ENCODE data around the gene TCEAL4.

DNA sequence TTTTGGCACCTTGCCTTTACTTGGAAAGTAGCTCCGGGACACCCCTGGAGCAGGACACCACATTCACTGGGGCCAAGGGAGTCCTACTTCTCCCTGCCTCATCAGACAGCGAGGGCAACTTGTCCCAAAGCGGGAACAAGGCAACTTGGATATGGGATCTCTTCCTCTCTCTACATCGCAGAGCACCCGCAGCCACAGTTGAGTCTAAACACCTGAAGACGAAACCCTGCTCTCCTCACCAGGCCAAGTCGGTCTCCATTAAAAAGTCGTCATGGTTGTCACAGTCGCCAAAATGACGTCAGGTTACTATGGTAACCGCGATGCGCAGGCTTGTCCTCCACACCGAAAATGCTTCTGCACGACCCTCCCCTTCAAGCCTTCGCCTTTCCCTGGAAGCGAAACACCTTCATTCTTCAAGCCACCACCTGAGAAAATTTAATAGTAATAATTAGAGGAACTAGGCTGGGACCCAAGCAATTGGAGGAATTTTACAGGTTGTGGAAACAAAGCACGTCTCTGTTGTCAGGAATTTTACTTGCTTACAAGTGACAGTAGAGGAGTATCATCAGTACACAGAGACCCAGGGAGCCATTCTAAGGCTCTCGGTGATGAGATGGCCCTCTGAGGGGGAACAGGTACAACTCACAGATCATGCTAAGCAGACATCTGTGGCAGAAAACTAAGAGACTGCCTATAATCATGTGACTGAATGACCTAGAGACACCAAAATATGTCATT is 30.5 kb upstream of the TCEAL4 start:
- TF ChIP-seq POLR2AphosphoS5 (IDR thresholded peaks at IDR 0.05; ENCODE audit: insufficient read depth in 1 of 2, low read depth in 1 of 2): no peak
- TF ChIP-seq, protein P1, sequence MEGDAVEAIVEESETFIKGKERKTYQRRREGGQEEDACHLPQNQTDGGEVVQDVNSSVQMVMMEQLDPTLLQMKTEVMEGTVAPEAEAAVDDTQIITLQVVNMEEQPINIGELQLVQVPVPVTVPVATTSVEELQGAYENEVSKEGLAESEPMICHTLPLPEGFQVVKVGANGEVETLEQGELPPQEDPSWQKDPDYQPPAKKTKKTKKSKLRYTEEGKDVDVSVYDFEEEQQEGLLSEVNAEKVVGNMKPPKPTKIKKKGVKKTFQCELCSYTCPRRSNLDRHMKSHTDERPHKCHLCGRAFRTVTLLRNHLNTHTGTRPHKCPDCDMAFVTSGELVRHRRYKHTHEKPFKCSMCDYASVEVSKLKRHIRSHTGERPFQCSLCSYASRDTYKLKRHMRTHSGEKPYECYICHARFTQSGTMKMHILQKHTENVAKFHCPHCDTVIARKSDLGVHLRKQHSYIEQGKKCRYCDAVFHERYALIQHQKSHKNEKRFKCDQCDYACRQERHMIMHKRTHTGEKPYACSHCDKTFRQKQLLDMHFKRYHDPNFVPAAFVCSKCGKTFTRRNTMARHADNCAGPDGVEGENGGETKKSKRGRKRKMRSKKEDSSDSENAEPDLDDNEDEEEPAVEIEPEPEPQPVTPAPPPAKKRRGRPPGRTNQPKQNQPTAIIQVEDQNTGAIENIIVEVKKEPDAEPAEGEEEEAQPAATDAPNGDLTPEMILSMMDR (IDR thresholded peaks at IDR 0.05): no peak
- TF ChIP-seq POLR2A (IDR thresholded peaks at IDR 0.05): no peak
